ENCODE data around the gene MPP1. TPM values are rescaled to one million over a fixed set of nuclear protein-coding genes. Genes with fewer than 3 reads are reported as not detected.

The MPP1 gene
- total RNA-seq, 2 donors from 2014 or later, result 20.1 to 27.5 TPM

DNA sequence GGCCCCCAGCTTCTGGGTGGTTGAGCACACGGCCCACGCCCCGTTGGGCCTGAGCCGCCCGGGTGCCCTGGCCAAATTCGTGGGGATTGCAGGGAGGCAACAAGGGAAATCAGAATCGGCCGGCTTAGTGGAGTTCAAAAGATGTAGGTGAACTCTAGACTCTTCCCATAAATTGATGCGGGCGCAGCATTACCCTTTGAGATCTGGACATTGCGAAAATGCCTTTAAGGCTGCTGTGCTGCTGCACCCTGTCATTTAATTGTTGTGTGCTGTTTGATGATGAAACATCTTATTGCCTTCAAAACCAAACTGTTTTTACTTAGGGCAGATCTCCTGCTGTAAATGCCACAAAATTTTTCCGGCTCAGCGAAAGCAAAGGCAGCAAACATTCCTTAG is 409 bp upstream of the MPP1 start:
- DNase-seq (ENCODE audit: low spot score), result no peak
- peaks cover 0 to 9% of the 10 kb centered on the region in 2 donors for H3K4me1 ChIP-seq
- no peaks in the 10 kb centered on the region for H3K27me3 ChIP-seq
- H3K4me3 ChIP-seq, result peak overlapping the region; percentile 48 to 64
- TF ChIP-seq, protein P1, sequence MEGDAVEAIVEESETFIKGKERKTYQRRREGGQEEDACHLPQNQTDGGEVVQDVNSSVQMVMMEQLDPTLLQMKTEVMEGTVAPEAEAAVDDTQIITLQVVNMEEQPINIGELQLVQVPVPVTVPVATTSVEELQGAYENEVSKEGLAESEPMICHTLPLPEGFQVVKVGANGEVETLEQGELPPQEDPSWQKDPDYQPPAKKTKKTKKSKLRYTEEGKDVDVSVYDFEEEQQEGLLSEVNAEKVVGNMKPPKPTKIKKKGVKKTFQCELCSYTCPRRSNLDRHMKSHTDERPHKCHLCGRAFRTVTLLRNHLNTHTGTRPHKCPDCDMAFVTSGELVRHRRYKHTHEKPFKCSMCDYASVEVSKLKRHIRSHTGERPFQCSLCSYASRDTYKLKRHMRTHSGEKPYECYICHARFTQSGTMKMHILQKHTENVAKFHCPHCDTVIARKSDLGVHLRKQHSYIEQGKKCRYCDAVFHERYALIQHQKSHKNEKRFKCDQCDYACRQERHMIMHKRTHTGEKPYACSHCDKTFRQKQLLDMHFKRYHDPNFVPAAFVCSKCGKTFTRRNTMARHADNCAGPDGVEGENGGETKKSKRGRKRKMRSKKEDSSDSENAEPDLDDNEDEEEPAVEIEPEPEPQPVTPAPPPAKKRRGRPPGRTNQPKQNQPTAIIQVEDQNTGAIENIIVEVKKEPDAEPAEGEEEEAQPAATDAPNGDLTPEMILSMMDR (IDR thresholded peaks at IDR 0.05), result no peak
- peak overlapping the region; percentile 70 to 75 for H3K27ac ChIP-seq
- no peaks in the 10 kb centered on the region for H3K36me3 ChIP-seq
- no peaks in the 10 kb centered on the region for H3K9me3 ChIP-seq

DNA sequence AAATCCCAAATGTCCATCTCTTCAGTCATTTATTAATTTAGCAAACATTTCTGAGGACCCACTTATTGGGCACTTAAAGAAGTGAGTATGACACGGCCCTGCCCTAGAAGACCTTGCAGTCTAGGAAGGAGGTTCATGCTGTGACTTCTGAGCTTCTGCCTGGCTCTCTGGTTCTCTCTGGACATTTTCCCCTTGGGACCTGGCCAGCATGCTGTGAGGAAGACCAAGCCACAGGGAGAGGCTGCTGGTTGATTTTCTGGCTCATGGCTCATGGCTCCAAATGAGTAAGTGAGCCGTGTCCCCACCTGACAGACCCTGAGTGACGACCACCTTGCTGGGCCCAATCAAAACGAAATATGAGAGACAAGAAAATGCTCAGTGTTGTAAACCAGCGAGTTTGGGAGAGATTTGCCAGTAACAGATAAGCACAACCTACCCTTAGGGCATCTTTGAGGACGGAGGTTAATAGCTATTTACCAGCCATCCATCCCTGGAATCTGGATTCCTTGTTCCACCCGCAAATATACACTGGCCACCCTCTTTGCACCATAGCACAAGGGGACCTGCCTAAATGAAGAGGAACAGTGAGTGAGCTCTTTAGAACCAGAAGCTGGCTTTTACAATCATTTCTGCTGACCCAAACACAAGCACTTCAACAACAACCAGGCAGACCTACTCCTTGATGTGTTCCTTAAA is 876 bp downstream of the MPP1 start:
- TF ChIP-seq, protein P1 (IDR thresholded peaks at IDR 0.05), result no peak

DNA sequence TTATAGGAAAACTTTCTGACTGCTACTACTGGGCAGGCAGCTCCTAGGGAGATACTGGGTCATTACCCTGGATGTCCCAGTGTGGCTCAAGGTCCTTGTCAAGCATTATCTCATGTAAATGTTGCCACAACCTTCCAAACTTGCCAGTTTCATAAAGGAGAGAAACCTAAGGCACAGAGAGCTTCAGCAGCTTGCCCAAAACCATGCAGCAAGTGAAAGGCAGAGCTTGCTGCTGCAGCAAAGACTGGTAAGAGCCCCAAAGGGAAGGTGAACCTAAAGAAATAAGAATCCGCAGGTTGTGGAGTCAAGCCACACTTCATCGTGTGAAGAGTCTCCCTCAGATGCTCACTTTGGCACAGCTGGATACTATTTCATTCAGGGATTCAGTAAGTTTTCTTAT is 2.3 kb downstream of the MPP1 start:
- Histone ChIP-seq H3K9me3 (no peaks in the 10 kb centered on the region), H3K36me3 (no peaks in the 10 kb centered on the region), H3K4me1 (peaks cover 0 to 16% of the 10 kb centered on the region in 2 donors), H3K27ac (no peak overlapping the region), H3K4me3 (no peak overlapping the region), H3K27me3 (no peaks in the 10 kb centered on the region)
- TF ChIP-seq, protein P1 (IDR thresholded peaks at IDR 0.05), result no peak
- no peak for DNase-seq (ENCODE audit: low spot score)

More for the DNA sequence above, 876 bp downstream of the MPP1 start:
- Histone ChIP-seq H3K4me3 (peak overlapping the region; percentile 48 to 64), H3K27me3 (no peaks in the 10 kb centered on the region), H3K27ac (peak overlapping the region; percentile 70 to 75), H3K9me3 (no peaks in the 10 kb centered on the region), H3K36me3 (no peaks in the 10 kb centered on the region), H3K4me1 (peaks cover 0 to 16% of the 10 kb centered on the region in 2 donors)
- DNase-seq (ENCODE audit: low spot score), result no peak

DNA sequence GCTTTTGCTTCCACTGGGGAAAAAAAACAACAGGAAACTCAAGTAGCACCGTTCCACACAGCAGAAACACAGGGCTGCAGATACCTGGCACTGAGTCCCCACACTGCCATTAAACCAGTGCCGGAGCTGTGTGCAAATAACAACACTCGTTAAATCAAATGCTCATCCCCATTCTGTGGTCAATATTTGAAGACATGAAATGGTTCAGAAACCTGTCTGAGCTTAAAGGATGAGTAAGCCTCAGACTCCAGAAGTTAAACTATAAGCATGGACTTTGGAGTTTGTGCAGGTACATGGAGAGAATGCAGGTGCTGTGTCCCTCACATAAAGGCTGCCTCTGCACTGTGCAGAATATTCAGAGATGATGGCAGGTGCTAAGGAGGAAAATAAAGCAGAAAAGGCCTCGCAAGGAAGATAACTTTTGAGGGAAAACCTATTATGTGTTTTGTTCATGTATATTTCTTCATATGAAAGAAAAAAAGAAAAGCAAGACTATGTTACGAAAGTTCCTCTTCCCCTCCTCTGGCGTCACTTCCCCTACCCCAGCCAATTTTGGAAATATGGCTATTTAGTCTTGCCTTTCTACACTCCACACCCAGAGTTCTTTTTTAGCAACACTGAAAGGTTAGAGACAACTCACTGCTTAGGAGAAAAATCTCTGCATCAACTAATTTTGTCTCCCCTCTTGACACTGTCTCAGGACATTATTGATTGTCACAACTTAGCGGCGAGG is 4.6 kb downstream of the MPP1 start:
- Histone ChIP-seq H3K9me3 (no peaks in the 10 kb centered on the region), H3K36me3 (no peaks in the 10 kb centered on the region), H3K4me1 (peaks cover 0 to 16% of the 10 kb centered on the region in 2 donors), H3K27ac (no peak overlapping the region), H3K27me3 (no peaks in the 10 kb centered on the region), H3K4me3 (no peak overlapping the region)
- TF ChIP-seq, protein P1 (IDR thresholded peaks at IDR 0.05), result no peak
- no peak for DNase-seq (ENCODE audit: low spot score)

DNA sequence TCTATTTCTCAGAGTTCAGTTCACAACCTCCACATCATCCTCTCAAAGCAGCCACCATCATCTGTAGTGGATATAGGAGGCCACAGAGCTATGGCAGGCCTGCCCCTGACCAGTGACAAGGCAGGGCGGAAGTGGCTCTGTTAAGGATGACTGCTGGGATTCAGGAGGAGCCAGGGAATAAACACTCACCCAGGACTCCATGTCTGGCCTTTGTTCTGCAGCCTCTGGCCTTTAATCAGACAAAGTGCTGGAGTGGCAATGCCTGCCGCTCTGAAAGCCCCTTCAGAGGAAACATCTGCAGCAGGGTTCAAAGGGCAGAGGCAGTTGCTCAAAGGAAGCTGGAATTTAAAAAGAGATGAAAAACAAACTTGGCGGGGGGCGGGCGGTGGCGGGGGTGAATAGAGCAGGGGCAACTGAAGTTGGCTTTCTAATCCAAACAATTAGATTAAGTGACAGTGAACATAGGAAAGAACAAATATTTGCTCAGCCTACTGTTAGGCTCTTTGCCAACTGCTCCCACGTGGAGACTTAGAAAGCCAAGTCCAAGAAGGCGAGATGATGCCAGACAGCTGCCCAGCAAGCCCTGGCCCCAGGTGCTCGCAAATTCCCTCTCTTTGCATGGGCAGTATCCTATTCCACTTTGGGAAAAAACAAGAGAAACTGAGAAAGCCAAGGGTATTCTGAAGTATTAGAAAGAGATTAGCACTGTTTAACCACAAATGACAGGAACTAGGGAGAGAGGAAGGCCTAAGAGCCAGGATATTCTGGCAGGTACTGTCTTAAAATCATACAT is 5.5 kb downstream of the MPP1 start:
- no peaks in the 10 kb centered on the region for H3K9me3 ChIP-seq
- no peak for DNase-seq (ENCODE audit: low spot score)
- TF ChIP-seq, protein P1 (IDR thresholded peaks at IDR 0.05), result no peak
- no peak overlapping the region for H3K4me3 ChIP-seq
- H3K27ac ChIP-seq, result peak overlapping the region in 1 of 2 donors; percentile 35
- H3K36me3 ChIP-seq, result no peaks in the 10 kb centered on the region
- H3K27me3 ChIP-seq, result no peaks in the 10 kb centered on the region
- H3K4me1 ChIP-seq, result peaks cover 0 to 14% of the 10 kb centered on the region in 2 donors

All from right atrium auricular region (tissue), 2 donors.